Upper lobe of left lung (tissue), 4 donors: ENCODE measurements around the gene MOSPD2.

ENCODE experiments used
- EP300 ChIP-seq, 4 donors: sonication (generic); formaldehyde crosslinking; IDR thresholded peaks; one replicate each; pipeline ENCODE4 v1.5.1; 2017; ENCODE audit warnings: antibody characterized with exemption in 4 of 4, control low read depth in 2 of 4
- POLR2A ChIP-seq, 4 donors: fragments of 450-650 bp; IDR thresholded peaks; one replicate each; pipeline ENCODE4 v1.5.1; 2016 to 2017; ENCODE audit warnings: antibody characterized with exemption in 4 of 4, mild to moderate bottlenecking in 2 of 4
- POLR2AphosphoS5 ChIP-seq, 2 donors: sonication (generic); formaldehyde crosslinking; IDR thresholded peaks; one replicate each; pipeline ENCODE4 v1.5.1; 2017; ENCODE audit warnings: antibody characterized with exemption in 2 of 2
- TF ChIP-seq, protein P1 (sequence below), 6 experiments: fragments of 450-650 bp in 4 of 6; fragments of 200-600 bp in 2 of 6; sonication (generic) in 2 of 6; IDR thresholded peaks; one replicate each; pipeline ENCODE4 v1.5.1; 2016 to 2019; ENCODE audit warnings: antibody characterized with exemption in 6 of 6

DNA sequence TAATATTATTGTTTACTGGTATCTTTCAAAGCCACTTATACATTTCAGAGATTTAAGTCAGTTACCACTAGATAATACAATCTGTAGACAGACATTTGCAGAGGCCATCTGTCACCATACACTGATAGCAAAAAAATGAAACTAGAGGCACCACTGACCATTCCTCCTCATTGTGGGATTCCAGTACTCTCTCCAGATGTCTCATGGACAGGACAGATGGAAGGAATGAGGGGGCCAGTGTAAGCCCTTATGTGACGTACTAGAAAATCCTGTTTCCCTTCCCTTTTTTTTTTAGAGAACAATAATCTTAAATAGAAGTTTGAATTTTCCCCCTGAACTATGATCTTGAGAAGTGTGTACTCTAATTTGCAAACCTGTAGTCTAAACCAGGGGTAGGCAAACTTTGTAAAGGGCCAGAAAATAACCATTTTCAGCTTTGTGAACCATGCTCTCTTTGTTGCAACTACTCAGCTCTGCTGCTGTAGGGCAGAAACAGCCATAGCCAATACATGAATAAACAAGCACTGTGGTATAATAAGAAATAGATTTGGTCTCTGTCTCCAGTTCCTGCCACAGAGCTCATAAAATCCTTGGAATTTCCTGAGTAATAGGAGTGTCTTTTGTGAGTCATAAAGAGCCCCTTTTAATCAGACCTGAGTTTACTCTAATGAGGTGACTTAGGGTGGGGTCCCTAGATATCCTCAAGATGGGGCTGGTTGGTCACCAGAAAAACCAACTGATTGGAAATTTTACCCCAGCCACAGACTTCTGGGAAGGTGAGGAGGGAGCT lies 90.4 kb downstream of the MOSPD2 start:
- TF ChIP-seq, protein P1, sequence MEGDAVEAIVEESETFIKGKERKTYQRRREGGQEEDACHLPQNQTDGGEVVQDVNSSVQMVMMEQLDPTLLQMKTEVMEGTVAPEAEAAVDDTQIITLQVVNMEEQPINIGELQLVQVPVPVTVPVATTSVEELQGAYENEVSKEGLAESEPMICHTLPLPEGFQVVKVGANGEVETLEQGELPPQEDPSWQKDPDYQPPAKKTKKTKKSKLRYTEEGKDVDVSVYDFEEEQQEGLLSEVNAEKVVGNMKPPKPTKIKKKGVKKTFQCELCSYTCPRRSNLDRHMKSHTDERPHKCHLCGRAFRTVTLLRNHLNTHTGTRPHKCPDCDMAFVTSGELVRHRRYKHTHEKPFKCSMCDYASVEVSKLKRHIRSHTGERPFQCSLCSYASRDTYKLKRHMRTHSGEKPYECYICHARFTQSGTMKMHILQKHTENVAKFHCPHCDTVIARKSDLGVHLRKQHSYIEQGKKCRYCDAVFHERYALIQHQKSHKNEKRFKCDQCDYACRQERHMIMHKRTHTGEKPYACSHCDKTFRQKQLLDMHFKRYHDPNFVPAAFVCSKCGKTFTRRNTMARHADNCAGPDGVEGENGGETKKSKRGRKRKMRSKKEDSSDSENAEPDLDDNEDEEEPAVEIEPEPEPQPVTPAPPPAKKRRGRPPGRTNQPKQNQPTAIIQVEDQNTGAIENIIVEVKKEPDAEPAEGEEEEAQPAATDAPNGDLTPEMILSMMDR (IDR thresholded peaks at IDR 0.05), result no peak
- no peak for TF ChIP-seq POLR2A (IDR thresholded peaks at IDR 0.05)
- no peak for TF ChIP-seq POLR2AphosphoS5 (IDR thresholded peaks at IDR 0.05)
- no peak for TF ChIP-seq EP300 (IDR thresholded peaks at IDR 0.05)
